ENCODE results near the gene AP1S1. TPM values are rescaled to one million over a fixed set of nuclear protein-coding genes. Genes with fewer than 3 reads are reported as not detected.

AP1S1 gene
- polyA plus RNA-seq, 3 donors = 63.4 to 77.4 (median 73.4) TPM

DNA sequence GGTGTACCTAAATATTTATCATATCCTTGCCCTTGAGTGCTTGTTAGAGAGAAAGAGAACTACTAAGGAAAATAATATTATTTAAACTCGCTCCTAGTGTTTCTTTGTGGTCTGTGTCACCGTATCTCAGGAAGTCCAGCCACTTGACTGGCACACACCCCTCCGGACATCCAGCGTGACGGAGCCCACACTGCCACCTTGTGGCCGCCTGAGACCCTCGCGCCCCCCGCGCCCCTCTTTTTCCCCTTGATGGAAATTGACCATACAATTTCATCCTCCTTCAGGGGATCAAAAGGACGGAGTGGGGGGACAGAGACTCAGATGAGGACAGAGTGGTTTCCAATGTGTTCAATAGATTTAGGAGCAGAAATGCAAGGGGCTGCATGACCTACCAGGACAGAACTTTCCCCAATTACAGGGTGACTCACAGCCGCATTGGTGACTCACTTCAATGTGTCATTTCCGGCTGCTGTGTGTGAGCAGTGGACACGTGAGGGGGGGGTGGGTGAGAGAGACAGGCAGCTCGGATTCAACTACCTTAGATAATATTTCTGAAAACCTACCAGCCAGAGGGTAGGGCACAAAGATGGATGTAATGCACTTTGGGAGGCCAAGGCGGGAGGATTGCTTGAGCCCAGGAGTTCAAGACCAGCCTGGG is 15.9 kb upstream of the AP1S1 start:
- no peak for DNase-seq (ENCODE audit: extremely low read depth in 1 of 11, low read depth in 9 of 11, low spot score in 4 of 11)

GRCh38 chr7:101140339-101140699 is 14.0 kb upstream of the AP1S1 start:
- DNase-seq (ENCODE audit: extremely low read depth in 1 of 11, low read depth in 9 of 11, low spot score in 4 of 11) = no peak

- no peak for DNase-seq (ENCODE audit: extremely low read depth in 1 of 11, low read depth in 9 of 11, low spot score in 4 of 11)
Observed at GRCh38 chr7:101140746-101141382, 13.4 kb upstream of the AP1S1 start.

GRCh38 chr7:101151908-101152651 is 2.2 kb upstream of the AP1S1 start:
- no peak for DNase-seq (ENCODE audit: extremely low read depth in 1 of 11, low read depth in 9 of 11, low spot score in 4 of 11)

- no peak for DNase-seq (ENCODE audit: extremely low read depth in 1 of 11, low read depth in 9 of 11, low spot score in 4 of 11)
Observed at GRCh38 chr7:101154693-101155102, 422 bp downstream of the AP1S1 start.

DNA sequence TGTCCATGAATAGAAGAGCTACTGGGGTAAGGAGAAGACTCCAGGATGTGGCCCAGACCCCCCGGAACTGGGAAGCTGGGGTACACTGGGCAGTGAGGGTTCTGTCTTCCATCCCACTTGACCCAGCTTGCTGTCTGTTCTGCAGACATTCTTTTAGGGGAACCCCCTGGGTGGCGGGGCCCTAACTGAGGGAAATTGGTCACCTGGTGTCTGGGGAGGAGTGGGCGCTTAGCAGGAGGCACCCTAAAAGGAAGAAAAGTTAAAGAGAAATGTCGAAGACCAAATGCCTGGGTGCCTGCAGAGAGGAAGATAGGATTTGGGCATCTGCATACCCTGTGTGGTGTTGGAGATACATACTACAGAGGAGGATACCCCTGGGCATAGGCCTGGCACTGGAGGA is 1.0 kb downstream of the AP1S1 start:
- DNase-seq (ENCODE audit: extremely low read depth in 1 of 11, low read depth in 9 of 11, low spot score in 4 of 11) = no peak

GRCh38 chr7:101156277-101156676 is 2.0 kb downstream of the AP1S1 start:
- no peak for DNase-seq (ENCODE audit: extremely low read depth in 1 of 11, low read depth in 9 of 11, low spot score in 4 of 11)

- DNase-seq (ENCODE audit: extremely low read depth in 1 of 11, low read depth in 9 of 11, low spot score in 4 of 11) = no peak
Observed at GRCh38 chr7:101156866-101157589, 2.8 kb downstream of the AP1S1 start.

GRCh38 chr7:101159696-101160674 is 5.7 kb downstream of the AP1S1 start:
- no peak for DNase-seq (ENCODE audit: extremely low read depth in 1 of 11, low read depth in 9 of 11, low spot score in 4 of 11)

DNA sequence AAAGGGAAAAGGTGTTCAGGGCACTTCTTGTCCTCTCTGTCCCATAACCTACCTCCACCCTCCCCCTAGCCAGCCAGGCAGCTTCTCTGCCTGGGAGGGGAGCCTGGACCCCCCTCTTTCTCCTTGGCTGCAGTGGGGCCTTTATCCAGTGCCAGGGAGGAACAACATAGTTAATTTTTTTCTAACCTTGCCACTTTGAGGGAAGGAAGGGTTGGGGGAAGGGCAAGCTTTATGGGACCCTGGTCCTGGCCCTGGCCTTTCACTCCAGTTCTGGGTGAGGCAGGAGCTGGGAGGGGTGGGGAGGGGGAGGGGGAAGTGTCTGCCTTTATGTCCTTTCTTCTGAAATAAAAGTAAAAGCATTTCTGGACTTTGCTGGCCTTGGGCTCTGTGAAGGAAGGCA is 6.6 kb downstream of the AP1S1 start:
- no peak for DNase-seq (ENCODE audit: extremely low read depth in 1 of 11, low read depth in 9 of 11, low spot score in 4 of 11)

- no peak for DNase-seq (ENCODE audit: extremely low read depth in 1 of 11, low read depth in 9 of 11, low spot score in 4 of 11)
Observed at GRCh38 chr7:101161692-101162471, 7.6 kb downstream of the AP1S1 start.

GRCh38 chr7:101162551-101163278 is 8.4 kb downstream of the AP1S1 start:
- DNase-seq (ENCODE audit: extremely low read depth in 1 of 11, low read depth in 9 of 11, low spot score in 4 of 11) = no peak

GRCh38 chr7:101163279-101164070 is 9.2 kb downstream of the AP1S1 start:
- no peak for DNase-seq (ENCODE audit: extremely low read depth in 1 of 11, low read depth in 9 of 11, low spot score in 4 of 11)

DNA sequence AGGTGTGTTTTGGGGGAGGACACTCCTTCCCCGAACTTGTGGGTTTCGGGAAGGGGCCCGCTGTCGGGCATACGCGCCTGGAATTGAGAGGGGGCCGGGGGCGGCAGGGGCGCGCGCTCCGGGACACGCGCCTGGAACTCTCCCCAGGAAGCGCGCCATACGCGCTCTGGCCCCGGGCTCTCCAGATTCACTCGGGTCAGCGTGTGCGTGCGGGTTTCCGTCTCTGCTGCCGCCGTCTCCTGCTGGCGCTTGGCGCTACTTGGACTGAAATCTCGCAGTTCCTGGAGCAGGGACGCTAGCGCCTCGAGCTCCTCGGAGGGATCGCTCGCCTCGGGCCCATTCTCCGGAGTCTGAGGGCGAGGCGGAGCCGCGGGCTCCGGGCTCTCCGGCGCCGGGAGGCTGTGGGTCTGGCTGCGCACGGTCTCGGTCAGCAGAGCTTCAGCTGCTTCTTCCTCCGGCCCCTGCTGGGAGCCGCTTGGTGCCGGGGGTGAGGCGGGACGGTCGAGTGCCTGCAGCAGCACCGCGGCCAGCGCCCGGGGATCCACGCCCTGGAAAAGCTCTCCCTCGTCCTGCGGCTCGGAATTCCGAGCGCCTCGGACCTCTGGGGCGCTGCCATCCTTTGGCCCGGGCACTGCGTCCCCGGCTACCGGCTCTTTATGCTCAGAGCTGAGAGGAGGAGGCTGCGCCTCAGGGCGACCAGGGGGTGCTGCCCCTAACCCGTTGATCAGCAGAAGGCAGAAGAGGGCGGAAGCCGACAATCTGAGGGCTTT is 10.0 kb downstream of the AP1S1 start:
- DNase-seq (ENCODE audit: extremely low read depth in 1 of 11, low read depth in 9 of 11, low spot score in 4 of 11) = no peak

GRCh38 chr7:101165075-101165957 is 11.0 kb downstream of the AP1S1 start, which contains the start of gene VGF:
TSS of gene VGF (minus strand) at chr7:101165569. CDS start at chr7:101164843, 726 bp downstream.
- DNase-seq (ENCODE audit: extremely low read depth in 1 of 11, low read depth in 9 of 11, low spot score in 4 of 11) = peak in 10 of 11 donors; percentile 67 to 88 (median 80)
